NCI-H1048 (cell line): ENCODE measurements around the gene ITGB1BP1.

Source experiments
- DNase-seq: peaks from one replicate; lab custom pipeline; 2025; lab: John Stamatoyannopoulos, UW

The ITGB1BP1 gene, protein sequence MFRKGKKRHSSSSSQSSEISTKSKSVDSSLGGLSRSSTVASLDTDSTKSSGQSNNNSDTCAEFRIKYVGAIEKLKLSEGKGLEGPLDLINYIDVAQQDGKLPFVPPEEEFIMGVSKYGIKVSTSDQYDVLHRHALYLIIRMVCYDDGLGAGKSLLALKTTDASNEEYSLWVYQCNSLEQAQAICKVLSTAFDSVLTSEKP

GRCh38 chr2:9423100-9423921 lies at the start of gene ITGB1BP1, which contains the start of gene CPSF3:
Gene ITGB1BP1 (minus strand): TSS chr2:9423528. CDS start chr2:9418697, 4,831 bp downstream.
Gene CPSF3 (plus strand): TSS chr2:9423654. CDS start chr2:9423774, 120 bp downstream.
- DNase-seq: peak; percentile 92

GRCh38 chr2:9472511-9472910 lies 49.2 kb upstream of the ITGB1BP1 start:
- no peak for DNase-seq

DNA sequence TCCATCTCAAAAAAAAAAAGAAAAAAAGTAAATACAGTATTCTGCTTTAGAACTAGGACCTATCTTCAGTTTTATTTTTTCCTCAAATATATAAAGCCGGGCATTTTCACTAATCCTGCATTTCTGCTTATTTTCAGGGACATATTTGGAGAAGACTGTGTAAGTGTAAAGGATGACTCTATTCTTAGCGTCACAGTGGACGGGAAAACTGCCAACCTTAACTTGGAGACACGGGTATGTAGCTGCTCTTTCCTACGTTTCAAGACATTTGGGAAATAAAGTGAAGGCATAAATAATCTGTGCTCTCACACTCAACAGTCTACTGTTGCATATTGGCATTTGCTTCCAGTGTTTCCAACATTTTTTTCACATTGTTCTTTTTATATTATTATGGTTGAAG lies 47.9 kb upstream of the ITGB1BP1 start:
- no peak for DNase-seq

GRCh38 chr2:9467687-9468086 lies 44.4 kb upstream of the ITGB1BP1 start:
- no peak for DNase-seq

- no peak for DNase-seq
Measured at GRCh38 chr2:9466147-9466683, 42.9 kb upstream of the ITGB1BP1 start.

DNA sequence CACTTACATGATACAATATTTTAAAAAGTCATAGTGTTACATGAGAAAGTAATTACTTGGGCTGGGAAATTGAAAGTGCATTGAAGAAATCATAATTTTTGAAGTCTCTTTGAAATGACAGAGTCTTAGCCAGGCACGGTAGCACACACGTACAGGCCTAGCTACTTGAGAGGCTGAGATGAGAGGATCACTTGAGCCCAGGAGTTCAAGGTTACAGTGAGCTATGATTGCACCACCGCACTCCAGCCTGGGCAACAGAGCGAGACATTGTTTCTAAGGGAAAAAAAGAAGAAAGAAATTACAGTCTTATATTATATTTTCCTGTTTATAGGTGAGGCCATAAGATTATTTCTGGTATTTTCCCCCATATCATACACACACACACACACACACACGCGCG lies 41.8 kb upstream of the ITGB1BP1 start:
- no peak for DNase-seq

DNA sequence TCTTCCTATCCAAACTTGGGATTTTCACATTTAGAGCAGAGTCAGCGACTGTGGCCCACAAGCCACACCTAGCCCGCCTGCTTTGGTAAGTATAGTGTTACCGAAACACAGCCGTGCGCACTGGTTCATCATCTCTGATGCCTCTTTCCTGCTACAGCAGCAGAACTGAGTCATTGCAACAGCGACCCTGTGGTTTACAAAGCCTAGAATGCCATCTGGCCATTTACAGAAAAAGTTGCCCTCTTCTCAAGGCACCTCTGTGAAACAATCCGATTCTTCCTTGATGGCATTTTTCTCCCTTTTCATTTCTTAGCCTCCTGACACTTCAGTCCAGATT lies 40.3 kb upstream of the ITGB1BP1 start:
- DNase-seq: no peak

DNA sequence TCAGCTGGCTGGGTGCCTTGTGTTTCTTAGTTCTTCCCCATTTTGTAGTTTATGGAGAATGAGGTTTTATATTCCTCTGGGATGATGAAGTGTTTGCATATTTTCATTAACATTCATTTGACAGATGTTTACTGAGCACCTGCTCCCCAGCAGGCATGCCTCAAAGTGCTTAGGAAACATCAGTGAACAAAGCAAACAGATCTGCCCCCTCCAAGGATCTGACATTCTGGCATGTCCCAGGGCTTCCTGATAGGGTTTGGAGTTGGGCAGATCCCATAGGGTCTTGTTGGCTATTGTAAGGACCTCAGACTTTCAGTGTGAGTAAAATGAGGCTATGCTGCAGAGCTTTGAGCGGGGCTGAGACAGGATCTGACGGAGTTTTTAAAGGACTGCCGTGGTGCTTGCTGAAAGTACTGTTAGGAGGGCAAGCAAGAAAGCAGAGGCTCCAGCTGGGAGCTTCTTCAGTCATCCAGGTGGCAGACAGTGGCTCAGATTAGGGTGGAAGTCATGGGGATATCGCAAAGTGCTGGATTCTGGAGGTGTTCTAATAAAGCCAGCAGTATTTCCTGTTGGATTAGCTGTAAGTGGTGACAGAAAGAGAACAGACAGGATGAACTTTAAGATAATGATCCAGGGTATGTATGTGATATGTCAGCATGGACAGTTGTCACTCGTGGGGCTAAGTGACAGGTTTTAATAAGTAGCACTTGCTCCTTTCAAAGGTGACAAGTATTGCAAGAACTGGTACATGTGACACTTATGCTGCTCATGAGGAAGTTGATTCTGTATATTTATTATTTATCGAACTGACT lies 39.8 kb upstream of the ITGB1BP1 start:
- DNase-seq: no peak

GRCh38 chr2:9462313-9462712 lies 39.0 kb upstream of the ITGB1BP1 start:
- DNase-seq: no peak

DNA sequence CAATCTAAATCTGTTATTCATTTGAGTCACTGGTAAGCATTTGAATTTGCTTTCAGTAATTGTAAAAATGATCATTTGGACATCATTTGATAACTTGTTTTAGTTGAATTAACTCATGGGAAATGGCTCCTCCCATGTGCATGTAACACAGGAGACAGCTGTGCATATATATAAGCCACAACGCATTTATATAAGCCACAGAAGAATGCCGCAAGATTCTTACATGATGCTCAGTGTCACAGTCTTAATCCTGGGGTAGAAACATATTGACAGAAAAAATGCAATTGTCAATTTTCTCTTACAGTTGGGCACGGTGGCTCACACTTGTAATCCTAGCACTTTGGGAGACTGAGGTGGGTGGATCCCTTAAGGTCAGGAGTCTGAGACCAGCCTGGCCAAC lies 37.8 kb upstream of the ITGB1BP1 start:
- DNase-seq: no peak

DNA sequence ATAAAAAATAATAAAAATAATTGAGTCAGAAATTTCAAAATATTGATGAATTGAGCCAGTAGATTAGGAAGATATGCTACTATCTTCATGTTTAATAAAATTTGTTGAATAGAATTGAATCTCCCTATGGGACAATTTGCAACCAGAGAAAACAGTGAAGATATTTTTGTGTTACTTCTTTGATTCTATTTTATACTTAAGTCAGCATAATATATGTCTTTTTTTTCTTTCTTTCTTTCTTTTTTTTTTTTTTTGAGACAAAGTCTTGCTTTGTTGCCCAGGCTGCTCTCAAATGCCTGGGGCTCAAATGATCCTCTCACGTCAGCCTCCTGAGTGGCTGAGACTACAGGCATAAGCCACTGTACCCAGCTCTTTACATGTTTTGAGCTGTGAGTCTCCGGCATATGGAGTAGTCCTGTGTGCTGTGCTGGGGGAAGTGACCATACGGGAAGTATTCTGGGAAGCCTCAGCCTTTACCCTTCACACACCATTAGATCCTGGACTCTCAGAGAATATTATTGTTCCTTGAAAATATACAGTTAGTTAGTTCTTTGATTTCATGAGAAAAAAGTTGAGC lies 37.2 kb upstream of the ITGB1BP1 start:
- no peak for DNase-seq

DNA sequence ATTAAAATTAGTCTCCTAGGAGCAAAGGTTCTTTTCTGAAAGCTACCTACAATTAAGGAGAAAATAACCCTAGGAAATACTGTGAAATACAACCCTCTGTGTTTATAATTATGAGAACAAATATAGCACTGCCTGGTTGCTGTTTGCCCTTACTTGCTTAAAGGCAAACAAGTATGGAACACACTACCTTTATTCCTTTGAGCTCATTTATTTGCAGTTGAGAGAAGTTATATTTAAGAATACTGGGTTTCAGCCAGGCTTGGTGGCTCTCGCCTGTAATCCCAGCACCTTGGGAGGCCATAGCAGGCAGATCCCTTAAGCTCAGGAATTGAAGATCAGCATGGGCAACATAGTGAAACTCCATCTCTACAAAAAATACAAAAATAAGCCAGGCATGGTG lies 27.9 kb upstream of the ITGB1BP1 start:
- DNase-seq: no peak

DNA sequence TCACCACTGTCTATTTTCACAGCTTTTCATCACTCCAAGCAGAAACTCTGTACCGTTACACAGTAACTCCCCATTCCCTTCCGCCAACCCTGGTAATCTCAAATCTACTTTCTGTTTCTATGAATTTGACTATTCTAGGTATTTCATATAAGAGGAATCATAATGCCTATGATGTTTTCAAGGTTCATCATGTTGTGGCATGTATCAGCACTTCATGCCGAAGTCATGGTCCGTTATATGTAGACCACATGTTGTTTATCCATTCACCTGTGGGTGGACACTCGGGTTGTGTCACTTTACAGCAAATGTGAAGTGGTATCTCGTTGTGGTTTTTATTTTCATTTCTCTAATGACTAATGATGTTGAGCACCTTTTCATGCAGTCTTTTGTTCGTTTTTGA lies 21.8 kb upstream of the ITGB1BP1 start:
- no peak for DNase-seq

DNA sequence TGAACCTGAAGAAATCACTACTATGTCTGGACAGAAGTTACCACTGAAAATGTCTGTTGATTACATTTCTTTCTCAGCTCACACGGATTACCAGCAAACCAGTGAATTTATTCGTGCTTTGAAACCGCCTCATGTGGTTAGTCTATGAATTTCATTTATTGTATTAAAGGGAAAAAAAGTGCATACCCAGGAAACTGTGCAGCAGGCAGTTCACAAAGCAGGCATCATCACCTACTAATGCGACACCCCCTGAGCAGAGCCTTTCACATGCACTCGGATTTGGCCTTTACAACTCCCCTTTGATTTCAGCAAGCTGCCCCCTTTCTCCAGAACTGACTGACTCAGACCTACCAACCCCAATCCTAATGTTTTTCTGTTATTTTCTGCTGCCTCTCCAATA lies 20.2 kb upstream of the ITGB1BP1 start:
- no peak for DNase-seq

DNA sequence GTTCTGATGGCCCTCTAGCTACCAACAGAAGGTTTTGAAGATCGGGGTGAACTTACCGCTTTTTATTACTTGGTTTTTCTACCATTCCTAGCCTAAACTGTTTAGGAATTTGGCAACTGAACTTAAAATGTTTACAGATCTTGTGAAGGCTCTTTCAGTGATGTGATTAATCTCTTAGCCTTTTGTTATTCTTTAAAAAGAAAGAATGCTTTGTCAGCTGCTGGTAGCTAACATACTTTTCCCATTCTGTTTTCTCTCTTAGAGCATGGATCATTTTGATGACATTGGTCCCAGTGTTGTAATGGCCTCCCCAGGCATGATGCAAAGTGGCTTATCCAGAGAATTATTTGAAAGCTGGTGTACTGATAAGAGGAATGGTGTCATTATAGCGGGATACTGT lies 18.2 kb upstream of the ITGB1BP1 start:
- no peak for DNase-seq

DNA sequence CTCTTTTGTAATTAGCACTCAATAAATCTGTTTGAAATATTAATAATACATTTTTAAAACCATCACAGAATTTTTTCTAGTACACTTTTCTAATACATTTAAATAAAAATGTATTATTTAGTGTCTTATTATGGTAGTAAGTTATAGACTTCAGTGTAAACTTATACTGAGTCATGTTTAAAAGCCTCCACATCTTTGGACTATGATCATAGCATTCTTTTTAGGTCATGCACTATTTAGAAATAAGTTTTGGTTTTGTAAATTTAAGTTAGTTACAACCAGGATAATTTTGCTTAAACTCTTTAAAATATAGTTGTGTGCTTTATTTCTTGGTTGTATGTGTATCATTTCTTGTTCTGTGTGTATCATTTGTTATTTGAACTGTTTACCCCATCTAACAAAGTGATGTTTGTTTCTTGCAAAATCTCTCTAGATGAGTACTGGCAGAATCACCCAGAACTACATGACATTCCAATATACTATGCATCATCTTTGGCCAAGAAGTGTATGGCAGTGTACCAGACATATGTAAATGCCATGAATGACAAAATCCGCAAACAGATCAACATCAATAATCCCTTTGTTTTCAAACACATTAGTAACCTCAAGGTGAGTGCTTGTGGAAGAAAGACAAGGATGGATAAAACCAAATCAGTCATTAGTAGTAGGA lies 16.9 kb upstream of the ITGB1BP1 start:
- no peak for DNase-seq

- DNase-seq: no peak
Measured at GRCh38 chr2:9439536-9439935, 16.2 kb upstream of the ITGB1BP1 start.

- no peak for DNase-seq
Measured at GRCh38 chr2:9434489-9434888, 11.2 kb upstream of the ITGB1BP1 start.

GRCh38 chr2:9430316-9431293 lies 7.3 kb upstream of the ITGB1BP1 start:
- DNase-seq: no peak

GRCh38 chr2:9428965-9429577 lies 5.7 kb upstream of the ITGB1BP1 start:
- DNase-seq: no peak
